ENCODE results near the gene CDKAL1. TPM values are rescaled to one million over a fixed set of nuclear protein-coding genes. Genes with fewer than 3 reads are reported as not detected.
A peak's percentile ranks its signal among the peaks of the same experiment; 100 is the strongest.

The CDKAL1 gene
- total RNA-seq, 1 donor: 26.8 TPM

DNA sequence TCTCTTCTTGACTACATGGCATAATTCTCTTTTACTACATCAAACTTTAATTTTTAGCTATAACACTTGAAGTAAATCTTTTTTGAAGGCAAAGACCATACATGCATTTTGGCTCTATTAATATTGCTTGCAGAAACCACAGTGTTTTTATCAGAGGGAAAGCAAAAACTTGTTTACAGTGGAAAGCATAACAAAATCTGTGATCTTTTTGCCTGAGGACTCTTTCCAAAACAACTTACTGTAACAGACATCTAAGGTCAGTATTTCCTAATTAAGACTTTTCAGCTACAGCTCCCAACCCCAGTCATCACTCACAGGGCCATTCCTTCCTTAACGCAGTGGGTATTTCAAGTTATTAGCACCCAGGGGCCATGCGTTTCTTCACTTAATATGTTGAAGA is 274.7 kb downstream of the CDKAL1 start:
- no peak overlapping the region for H3K4me3 ChIP-seq (ENCODE audit: low read depth, low read length)
- no peak for TF ChIP-seq CTCF (IDR thresholded peaks at IDR 0.05; ENCODE audit: insufficient read depth, low read depth, low read length)
- peak; percentile 80 for DNase-seq (ENCODE audit: low read depth)

GRCh38 chr6:20810727-20811108 is 276.5 kb downstream of the CDKAL1 start:
- H3K4me3 ChIP-seq (ENCODE audit: low read depth, low read length): no peak overlapping the region
- no peak for DNase-seq (ENCODE audit: low read depth)
- no peak for TF ChIP-seq CTCF (IDR thresholded peaks at IDR 0.05; ENCODE audit: insufficient read depth, low read depth, low read length)

- no peak for TF ChIP-seq CTCF (IDR thresholded peaks at IDR 0.05; ENCODE audit: insufficient read depth, low read depth, low read length)
- DNase-seq (ENCODE audit: low read depth): peak; percentile 96
- no peak overlapping the region for H3K4me3 ChIP-seq (ENCODE audit: low read depth, low read length)
Measured at GRCh38 chr6:20811109-20811761, 277.0 kb downstream of the CDKAL1 start.

GRCh38 chr6:20812776-20813175 is 278.5 kb downstream of the CDKAL1 start:
- no peak overlapping the region for H3K4me3 ChIP-seq (ENCODE audit: low read depth, low read length)
- no peak for DNase-seq (ENCODE audit: low read depth)
- TF ChIP-seq CTCF (IDR thresholded peaks at IDR 0.05; ENCODE audit: insufficient read depth, low read depth, low read length): no peak

DNA sequence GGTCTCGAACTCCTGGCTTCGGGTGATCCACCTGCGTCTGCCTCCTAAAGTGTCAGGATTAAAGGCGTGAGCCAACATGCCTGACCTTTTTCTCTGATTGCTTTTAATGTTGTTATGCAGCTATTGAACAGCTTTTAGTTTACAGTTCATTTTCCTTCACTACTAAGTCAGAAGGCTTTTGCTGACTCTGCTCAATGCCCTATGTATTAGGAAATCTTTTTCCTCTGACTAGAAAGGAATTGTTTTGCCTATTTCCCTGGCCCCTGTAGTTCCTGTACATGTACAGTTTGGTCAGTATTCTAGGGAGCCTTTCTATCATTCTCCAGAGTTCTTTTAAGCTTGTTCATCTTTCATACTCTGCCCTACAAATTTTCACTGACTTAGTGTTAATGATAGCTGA is 280.2 kb downstream of the CDKAL1 start:
- TF ChIP-seq CTCF (IDR thresholded peaks at IDR 0.05; ENCODE audit: insufficient read depth, low read depth, low read length): no peak
- H3K4me3 ChIP-seq (ENCODE audit: low read depth, low read length): no peak overlapping the region
- peak; percentile 16 for DNase-seq (ENCODE audit: low read depth)

DNA sequence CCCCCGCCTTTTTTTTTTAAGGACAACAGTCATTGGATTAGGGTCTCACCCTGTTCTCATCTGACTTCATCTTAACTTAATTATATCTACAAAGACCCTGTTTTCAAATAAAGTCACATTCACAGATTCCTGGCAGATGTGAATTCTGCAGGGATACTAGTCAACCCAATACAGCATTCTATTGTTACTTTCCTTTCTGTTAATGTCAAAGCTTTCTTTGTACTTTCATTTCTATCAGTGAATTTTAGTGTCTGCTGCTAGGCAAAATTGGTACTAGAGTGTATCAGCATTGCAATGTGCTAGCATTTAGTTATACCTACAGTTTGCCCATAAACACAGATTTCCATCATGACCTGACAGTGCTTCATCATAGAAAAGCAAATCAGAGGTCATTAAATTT is 281.9 kb downstream of the CDKAL1 start:
- DNase-seq (ENCODE audit: low read depth): no peak
- no peak overlapping the region for H3K4me3 ChIP-seq (ENCODE audit: low read depth, low read length)
- TF ChIP-seq CTCF (IDR thresholded peaks at IDR 0.05; ENCODE audit: insufficient read depth, low read depth, low read length): no peak

- TF ChIP-seq CTCF (IDR thresholded peaks at IDR 0.05; ENCODE audit: insufficient read depth, low read depth, low read length): no peak
- DNase-seq (ENCODE audit: low read depth): peak; percentile 30
- no peak overlapping the region for H3K4me3 ChIP-seq (ENCODE audit: low read depth, low read length)
Measured at GRCh38 chr6:20817806-20818320, 283.6 kb downstream of the CDKAL1 start.

Measured in fibroblast of villous mesenchyme (primary cell).